NCI-H345 (cell line): ENCODE measurements around the gene TRIM54.

Experiments
- DNase-seq: peaks from one replicate; lab custom pipeline; 2025; lab: John Stamatoyannopoulos, UW

TRIM54 gene, protein sequence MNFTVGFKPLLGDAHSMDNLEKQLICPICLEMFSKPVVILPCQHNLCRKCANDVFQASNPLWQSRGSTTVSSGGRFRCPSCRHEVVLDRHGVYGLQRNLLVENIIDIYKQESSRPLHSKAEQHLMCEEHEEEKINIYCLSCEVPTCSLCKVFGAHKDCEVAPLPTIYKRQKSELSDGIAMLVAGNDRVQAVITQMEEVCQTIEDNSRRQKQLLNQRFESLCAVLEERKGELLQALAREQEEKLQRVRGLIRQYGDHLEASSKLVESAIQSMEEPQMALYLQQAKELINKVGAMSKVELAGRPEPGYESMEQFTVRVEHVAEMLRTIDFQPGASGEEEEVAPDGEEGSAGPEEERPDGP

DNA sequence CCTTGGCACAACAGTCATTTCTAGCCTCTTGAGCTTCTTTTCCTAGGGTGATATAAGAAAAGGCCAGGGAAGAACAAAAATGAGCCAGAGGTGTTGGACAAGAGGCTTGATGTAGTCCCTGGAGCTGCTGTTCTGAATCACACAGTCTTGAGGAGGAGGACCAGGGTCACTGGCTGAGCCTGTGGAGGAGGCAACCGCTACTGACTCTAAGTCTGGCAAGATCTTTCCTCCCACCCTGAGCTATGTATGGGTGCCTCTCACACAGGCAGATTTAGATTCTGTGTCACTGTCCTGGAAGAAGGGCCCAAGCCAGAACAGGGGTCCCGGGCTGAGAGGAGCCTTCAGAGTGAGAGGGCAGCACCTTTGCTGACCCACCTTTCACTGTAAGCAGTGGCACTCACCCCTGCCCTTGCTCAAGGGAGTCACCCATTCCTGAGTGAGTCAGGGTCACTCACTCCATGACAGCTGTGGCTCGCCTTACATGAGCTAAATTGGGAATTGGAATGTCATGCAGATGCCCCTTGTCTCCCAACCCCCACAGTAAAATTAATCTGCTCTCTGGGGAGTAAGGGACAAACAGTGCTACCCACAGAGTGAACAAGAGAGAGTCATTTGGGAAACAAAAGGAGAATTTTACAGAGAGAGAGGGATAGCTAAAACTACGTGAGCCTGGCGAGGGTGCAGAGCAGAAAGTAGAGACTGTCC lies at the start of gene TRIM54:
Gene TRIM54, plus strand, starts transcription at position 575 of the 705 bp plus-strand sequence. CDS start 303 bp downstream, outside the sequence.
- no peak for DNase-seq

DNA sequence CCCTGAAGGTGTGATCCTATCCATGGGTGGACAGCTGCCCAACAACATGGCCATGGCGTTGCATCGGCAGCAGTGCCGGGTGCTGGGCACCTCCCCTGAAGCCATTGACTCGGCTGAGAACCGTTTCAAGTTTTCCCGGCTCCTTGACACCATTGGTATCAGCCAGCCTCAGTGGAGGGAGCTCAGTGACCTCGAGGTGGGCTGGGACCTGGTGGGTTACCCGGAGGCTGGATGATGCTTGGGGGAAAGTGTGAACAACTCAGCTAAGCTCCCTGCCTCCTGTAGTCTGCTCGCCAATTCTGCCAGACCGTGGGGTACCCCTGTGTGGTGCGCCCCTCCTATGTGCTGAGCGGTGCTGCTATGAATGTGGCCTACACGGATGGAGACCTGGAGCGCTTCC lies 48.9 kb upstream of the TRIM54 start:
- DNase-seq = no peak

- no peak for DNase-seq
Observed at GRCh38 chr2:27236136-27236535, 46.1 kb upstream of the TRIM54 start.

GRCh38 chr2:27236626-27237025 lies 45.6 kb upstream of the TRIM54 start:
- no peak for DNase-seq

- DNase-seq = no peak
Observed at GRCh38 chr2:27237341-27237945, 44.8 kb upstream of the TRIM54 start.

DNA sequence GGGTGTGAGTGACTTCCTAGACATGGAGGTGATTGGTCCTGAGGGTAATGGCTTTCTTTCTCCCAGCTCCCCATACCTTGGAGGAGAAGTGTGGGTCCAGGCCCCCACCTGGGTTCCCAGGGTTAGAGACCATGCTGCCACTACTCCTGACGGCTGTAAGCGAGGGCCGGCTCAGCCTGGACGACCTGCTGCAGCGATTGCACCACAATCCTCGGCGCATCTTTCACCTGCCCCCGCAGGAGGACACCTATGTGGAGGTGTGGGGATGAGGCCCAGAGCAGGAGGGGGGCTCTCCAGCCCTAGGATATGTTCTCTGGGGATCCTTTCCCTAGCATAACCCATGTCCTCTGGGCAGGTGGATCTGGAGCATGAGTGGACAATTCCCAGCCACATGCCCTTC lies 43.3 kb upstream of the TRIM54 start:
- no peak for DNase-seq

DNA sequence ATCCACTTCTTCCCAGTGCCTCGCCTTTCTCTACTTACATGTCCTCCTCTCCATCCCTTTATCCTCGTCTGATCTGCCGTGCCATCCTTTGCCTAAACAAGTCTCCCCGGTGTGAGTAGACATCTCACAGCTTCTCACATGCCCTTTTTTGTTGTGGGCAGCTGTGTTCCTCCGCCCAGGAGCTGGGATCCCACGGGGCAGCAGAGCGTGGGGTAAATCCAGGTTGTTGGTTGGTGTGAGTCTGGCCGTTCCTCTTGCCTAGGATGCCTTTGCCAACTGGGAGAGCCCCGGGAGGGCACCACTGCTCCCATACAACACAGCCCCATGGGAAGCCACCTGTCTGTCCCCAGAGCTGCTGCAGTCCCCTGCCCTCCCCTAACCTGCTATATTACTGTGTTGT lies 41.8 kb upstream of the TRIM54 start:
- no peak for DNase-seq

- DNase-seq = no peak
Observed at GRCh38 chr2:27241761-27242613, 40.2 kb upstream of the TRIM54 start.

DNA sequence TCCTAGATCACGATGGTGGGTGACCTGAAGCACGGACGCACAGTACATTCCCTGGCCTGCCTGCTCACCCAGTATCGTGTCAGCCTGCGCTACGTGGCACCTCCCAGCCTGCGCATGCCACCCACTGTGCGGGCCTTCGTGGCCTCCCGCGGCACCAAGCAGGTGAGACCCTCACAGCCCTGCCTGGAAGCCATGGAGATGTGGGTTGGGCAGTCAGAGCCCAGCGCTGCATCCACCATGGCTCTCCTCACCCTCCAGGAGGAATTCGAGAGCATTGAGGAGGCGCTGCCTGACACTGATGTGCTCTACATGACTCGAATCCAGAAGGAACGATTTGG lies 39.6 kb upstream of the TRIM54 start:
- no peak for DNase-seq

GRCh38 chr2:27243391-27244130 lies 38.7 kb upstream of the TRIM54 start:
- no peak for DNase-seq

- DNase-seq = no peak
Observed at GRCh38 chr2:27245116-27245515, 37.1 kb upstream of the TRIM54 start.

DNA sequence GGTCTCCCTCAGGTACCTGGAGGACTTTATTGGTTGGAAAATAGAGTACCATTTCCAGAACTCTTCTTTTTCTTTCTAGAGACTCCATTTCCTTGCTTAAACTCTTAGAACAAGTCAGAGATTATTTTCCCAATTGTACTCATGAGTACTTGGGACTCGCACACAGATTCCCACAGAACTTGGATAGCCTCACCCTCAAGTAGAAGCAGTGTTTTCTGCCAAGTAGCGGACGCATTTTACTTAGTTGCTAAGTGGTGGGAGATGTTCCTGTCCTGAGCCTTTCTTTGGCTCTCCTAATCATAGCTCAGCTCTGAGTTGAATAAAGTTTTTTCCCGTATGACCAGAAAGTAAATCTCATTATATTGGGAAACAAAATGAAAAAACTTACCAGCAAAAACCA lies 36.6 kb upstream of the TRIM54 start:
- no peak for DNase-seq

DNA sequence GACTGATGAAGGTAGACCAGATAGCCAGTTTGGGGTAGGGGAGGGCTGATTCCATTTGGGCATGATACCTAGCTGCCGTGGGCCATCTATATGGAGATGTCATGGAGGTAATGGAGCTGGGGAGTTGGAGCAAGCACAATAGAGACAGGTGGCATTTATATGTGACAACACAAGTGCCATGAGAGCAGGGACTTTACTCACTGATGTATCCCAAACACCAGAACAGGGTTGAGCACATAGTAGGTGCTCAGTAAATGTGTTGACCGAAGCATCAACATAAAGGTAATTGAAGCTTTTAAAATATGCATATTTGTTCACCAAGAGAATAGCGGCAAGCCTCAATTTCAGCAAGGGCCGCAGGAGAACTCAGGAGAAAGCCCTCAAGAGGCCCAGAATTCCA lies 34.3 kb upstream of the TRIM54 start:
- no peak for DNase-seq

- DNase-seq = no peak
Observed at GRCh38 chr2:27249159-27249890, 32.9 kb upstream of the TRIM54 start.

- no peak for DNase-seq
Observed at GRCh38 chr2:27249891-27250651, 32.2 kb upstream of the TRIM54 start.

- no peak for DNase-seq
Observed at GRCh38 chr2:27250652-27251379, 31.4 kb upstream of the TRIM54 start.

GRCh38 chr2:27251766-27252165 lies 30.5 kb upstream of the TRIM54 start:
- DNase-seq = no peak

- no peak for DNase-seq
Observed at GRCh38 chr2:27255187-27255586, 27.0 kb upstream of the TRIM54 start.

GRCh38 chr2:27255660-27256059 lies 26.6 kb upstream of the TRIM54 start:
- DNase-seq = no peak
